GM19372 (cell line): ENCODE results near the gene PML.

Source experiments
- ATAC-seq: cut with Tn5 transposase; IDR thresholded peaks from one replicate; pipeline ENCODE4 v1.9.1; 2021; ENCODE audit warnings: mild to moderate bottlenecking, low read depth, moderate library complexity; ENCODE audit not compliant: unreplicated experiment

Gene PML

GRCh38 chr15:73994413-73994883, at the start of gene PML:
TSS of gene PML (plus strand) at chr15:73994716. CDS start at chr15:73994813, 97 bp downstream.
- peak; percentile 54 for ATAC-seq

- no peak for ATAC-seq
Observed at GRCh38 chr15:73945130-73945508, 49.4 kb upstream of the PML start.

GRCh38 chr15:73946046-73946721, 48.3 kb upstream of the PML start:
- ATAC-seq, result no peak

GRCh38 chr15:73946795-73947370, 47.6 kb upstream of the PML start:
- ATAC-seq, result no peak

GRCh38 chr15:73947651-73948050, 46.9 kb upstream of the PML start:
- ATAC-seq, result no peak

- ATAC-seq, result no peak
Observed at GRCh38 chr15:73948396-73948795, 46.1 kb upstream of the PML start.

GRCh38 chr15:73948982-73949381, 45.5 kb upstream of the PML start:
- ATAC-seq, result no peak

GRCh38 chr15:73949496-73949895, 45.0 kb upstream of the PML start:
- ATAC-seq, result no peak

GRCh38 chr15:73950479-73950830, 44.1 kb upstream of the PML start:
- ATAC-seq, result no peak

- no peak for ATAC-seq
Observed at GRCh38 chr15:73950831-73951561, 43.5 kb upstream of the PML start.

GRCh38 chr15:73951601-73952000, 42.9 kb upstream of the PML start:
- no peak for ATAC-seq

GRCh38 chr15:73952171-73952912, 42.2 kb upstream of the PML start:
- ATAC-seq, result no peak

- ATAC-seq, result no peak
Observed at GRCh38 chr15:73952913-73953750, 41.4 kb upstream of the PML start.

GRCh38 chr15:73954188-73955145, 40.0 kb upstream of the PML start:
- no peak for ATAC-seq

GRCh38 chr15:73955326-73955725, 39.2 kb upstream of the PML start:
- no peak for ATAC-seq

GRCh38 chr15:73955861-73956742, 38.4 kb upstream of the PML start:
- no peak for ATAC-seq

- no peak for ATAC-seq
Observed at GRCh38 chr15:73956743-73957135, 37.8 kb upstream of the PML start.

GRCh38 chr15:73957276-73957675, 37.2 kb upstream of the PML start:
- ATAC-seq, result no peak
